GM12874 (cell line): ENCODE results near the gene ICAM5.

Experiments
- TF ChIP-seq, protein P1 (sequence below): IDR thresholded peaks from 2 replicates; pipeline ENCODE4 v1.5.1; 2011; ENCODE audit warnings: low read depth, mild to moderate bottlenecking, control low read depth, low read length, moderate library complexity; ENCODE audit not compliant: insufficient read depth

Gene ICAM5, protein sequence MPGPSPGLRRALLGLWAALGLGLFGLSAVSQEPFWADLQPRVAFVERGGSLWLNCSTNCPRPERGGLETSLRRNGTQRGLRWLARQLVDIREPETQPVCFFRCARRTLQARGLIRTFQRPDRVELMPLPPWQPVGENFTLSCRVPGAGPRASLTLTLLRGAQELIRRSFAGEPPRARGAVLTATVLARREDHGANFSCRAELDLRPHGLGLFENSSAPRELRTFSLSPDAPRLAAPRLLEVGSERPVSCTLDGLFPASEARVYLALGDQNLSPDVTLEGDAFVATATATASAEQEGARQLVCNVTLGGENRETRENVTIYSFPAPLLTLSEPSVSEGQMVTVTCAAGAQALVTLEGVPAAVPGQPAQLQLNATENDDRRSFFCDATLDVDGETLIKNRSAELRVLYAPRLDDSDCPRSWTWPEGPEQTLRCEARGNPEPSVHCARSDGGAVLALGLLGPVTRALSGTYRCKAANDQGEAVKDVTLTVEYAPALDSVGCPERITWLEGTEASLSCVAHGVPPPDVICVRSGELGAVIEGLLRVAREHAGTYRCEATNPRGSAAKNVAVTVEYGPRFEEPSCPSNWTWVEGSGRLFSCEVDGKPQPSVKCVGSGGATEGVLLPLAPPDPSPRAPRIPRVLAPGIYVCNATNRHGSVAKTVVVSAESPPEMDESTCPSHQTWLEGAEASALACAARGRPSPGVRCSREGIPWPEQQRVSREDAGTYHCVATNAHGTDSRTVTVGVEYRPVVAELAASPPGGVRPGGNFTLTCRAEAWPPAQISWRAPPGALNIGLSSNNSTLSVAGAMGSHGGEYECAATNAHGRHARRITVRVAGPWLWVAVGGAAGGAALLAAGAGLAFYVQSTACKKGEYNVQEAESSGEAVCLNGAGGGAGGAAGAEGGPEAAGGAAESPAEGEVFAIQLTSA

DNA sequence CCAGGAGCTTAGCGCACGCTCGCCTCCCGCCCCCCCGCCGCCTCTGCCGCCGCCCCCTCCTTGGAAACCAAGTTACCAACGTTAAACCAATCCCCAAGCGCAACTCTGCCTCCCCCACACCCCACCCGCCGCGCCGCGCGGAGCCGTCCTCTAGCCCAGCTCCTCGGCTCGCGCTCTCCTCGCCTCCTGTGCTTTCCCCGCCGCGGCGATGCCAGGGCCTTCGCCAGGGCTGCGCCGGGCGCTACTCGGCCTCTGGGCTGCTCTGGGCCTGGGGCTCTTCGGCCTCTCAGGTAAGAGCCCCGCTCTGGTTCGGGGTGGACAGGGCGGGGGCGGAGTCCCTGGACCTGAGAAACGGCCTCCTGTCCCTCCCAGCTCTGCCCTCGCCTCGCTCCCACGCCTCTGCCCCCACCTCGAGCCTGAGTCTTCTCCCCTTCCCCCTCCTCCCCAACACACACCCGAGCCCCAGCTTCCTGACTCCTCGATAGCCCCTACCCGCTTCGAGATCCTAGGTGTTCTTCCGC lies at the start of gene ICAM5:
Gene ICAM5, plus strand, starts transcription at position 117 of the 521 bp plus-strand sequence. Its CDS starts 92 bp downstream, at position 209.
- TF ChIP-seq, protein P1, sequence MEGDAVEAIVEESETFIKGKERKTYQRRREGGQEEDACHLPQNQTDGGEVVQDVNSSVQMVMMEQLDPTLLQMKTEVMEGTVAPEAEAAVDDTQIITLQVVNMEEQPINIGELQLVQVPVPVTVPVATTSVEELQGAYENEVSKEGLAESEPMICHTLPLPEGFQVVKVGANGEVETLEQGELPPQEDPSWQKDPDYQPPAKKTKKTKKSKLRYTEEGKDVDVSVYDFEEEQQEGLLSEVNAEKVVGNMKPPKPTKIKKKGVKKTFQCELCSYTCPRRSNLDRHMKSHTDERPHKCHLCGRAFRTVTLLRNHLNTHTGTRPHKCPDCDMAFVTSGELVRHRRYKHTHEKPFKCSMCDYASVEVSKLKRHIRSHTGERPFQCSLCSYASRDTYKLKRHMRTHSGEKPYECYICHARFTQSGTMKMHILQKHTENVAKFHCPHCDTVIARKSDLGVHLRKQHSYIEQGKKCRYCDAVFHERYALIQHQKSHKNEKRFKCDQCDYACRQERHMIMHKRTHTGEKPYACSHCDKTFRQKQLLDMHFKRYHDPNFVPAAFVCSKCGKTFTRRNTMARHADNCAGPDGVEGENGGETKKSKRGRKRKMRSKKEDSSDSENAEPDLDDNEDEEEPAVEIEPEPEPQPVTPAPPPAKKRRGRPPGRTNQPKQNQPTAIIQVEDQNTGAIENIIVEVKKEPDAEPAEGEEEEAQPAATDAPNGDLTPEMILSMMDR = no peak

DNA sequence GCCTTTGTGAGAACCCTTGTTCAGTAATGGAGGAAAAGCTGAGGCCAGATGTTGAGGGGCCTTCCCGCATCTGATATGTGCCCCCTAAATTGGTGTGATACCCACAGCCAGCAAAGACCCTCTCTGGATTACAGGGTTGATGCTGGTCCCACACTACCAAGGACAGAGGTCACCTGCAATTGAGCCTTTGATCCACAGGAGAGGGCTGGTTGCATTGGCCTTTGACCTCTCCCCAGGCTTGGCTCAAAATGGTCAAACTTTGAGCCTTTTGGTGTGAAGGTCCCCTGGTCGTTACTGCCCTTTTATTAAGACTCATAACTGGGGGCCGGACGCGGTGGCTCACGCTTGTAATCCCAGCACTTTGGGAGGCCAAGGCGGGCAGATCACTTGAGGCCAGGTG lies 46.1 kb upstream of the ICAM5 start:
- TF ChIP-seq, protein P1 = no peak

DNA sequence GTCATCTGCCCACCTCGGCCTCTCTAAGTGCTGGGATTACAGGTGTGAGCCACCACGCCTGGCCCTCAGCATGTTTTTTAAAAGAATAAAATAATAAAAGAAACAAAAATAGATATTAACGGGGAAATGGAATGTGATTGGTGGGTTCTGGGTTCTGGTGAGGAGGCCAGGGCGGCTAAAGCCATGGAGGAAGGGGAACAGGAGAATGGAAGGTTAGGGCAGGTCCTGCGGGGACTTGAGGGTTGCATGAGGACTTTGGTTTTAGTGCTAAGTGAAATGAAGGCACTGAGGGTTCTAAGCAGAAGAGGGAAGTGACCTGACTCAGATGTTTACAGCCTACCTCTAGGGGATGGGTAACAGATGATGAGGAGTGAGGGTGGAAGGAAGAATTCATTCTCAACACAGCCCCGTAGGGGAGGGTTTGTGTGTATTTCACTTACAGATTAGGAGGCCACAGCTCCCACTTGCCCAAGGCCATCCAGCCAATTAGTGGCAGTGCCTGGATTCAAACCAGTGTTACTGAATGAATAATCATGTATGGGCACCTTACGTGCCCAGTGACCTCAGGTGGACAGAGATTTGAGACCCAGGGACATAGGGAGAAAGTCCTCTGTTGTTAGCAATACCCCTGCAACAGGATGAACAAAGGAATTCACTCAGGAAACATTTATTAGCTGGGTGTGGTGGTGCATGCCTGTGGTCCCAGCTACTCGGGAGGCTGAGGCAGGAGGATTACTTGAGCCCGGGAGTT lies 44.4 kb upstream of the ICAM5 start:
- TF ChIP-seq, protein P1 = no peak

DNA sequence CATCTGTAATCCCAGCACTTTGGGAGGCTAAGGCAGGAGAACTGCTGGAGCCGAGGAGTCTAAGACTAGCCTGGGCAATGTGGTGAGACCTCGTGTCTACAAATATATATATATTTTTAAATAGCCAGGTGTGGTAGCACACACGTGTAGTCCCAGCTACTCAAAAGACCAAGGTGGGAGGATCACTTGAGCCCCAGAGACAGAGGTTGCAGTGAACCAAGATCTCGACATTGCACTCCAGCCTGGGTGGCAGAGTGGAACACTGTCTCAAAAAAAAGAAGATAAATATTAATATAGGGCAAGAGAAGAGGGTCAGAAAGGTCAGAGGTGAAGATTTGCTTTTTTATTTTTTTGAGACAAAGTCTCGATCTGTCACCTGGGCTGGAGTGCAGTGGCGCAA lies 43.2 kb upstream of the ICAM5 start:
- TF ChIP-seq, protein P1 = no peak

DNA sequence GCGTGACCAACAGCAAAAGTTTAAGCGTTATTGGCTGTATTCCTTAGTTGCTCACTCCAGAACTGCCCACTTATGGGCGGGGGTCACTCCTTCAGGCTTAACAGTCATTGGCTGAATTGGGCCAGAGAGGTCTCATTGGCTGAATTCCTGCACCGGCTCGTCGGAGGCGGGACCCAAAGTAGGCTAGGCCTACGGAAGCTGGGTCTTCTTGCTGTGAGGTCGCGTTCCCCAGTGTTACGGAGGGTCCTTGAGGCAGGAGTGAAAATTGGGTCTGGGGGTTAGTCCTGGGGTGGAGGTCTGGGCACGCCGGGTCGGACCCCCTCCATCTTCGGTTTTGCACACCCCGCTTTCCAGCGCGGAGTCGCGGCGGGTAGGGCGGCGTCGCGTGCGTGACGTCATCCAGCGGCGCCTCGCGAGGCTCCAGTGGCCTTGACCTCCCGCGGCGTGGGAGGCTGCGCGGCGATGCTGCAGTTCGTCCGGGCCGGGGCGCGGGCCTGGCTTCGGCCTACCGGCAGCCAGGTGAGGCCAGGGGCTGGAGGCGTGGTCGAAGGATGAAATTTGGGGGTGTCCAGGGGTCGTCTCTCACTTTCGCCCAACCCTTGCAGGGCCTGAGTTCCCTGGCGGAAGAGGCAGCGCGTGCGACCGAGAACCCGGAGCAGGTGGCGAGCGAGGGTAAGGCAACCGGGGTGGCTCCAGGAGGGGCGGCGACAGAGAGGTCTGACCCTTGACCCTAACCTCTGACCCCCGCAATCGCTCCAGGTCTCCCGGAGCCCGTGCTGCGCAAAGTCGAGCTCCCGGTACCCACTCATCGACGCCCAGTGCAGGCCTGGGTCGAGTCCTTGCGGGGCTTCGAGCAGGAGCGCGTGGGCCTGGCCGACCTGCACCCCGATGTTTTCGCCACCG lies 37.7 kb upstream of the ICAM5 start, which contains the start of gene MRPL4:
Gene MRPL4, plus strand, starts transcription at position 423 of the 903 bp plus-strand sequence. Its CDS starts 40 bp downstream, at position 463.
- TF ChIP-seq, protein P1 = no peak

DNA sequence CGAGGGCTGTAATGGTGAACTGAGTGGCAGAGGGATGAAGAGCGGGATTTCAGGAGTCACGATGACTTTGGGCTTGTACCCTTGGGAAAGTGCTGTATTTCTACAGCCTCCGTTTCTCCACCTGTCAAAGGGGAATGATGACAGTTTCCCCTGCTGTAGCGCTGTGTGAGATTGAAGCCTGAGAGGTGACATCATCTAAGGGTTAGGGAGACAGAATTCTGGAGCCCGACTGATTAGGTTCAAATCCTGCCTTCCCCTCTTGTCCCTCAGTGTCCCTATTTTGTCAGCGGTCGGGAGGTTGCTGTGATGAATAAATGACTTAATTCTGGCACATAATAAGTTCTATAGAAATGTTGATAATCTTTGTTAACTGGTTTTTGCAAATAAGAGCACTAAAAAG lies 37.0 kb upstream of the ICAM5 start:
- TF ChIP-seq, protein P1 = no peak
